K562 (cell line): Measurements from ENCODE around the gene CPNE2.

Experiments used
- BHLHE40 ChIP-seq: IDR thresholded peaks from 2 replicates; pipeline ENCODE4 v1.6.1; 2011; ENCODE audit warnings: low read length, improper control_type of control experiment
- SMAD3 ChIP-seq: fragments of 450-650 bp; formaldehyde crosslinking; conservative IDR thresholded peaks from 2 replicates; pipeline ENCODE4 v1.4.0; 2020; ENCODE audit warnings: mild to moderate bottlenecking
- TBP ChIP-seq: optimal IDR thresholded peaks from 2 replicates; pipeline ENCODE3; 2011; ENCODE audit warnings: low read depth, low read length, improper control_type of control experiment

- TF ChIP-seq TBP: no peak
- no peak for TF ChIP-seq BHLHE40
- no peak for TF ChIP-seq SMAD3 (CRISPR knock-in tag)
Observed at GRCh38 chr16:57145046-57146021, 53.0 kb downstream of the CPNE2 start.
